Loucy (cell line): ENCODE data around the gene PDZRN3.

Experiments
- H2AFZ ChIP-seq: fragments of 200-600 bp; sonication (generic); 2 replicates; pipeline ENCODE4 v1.6.0; 2016; ENCODE audit warnings: antibody characterized with exemption, mild to moderate bottlenecking, low read length, moderate library complexity
- H3F3A ChIP-seq: fragments of 200-600 bp; 2 replicates; pipeline ENCODE4 v1.6.0; 2016; ENCODE audit warnings: antibody characterized with exemption, low read depth, mild to moderate bottlenecking
- H3K27me3 ChIP-seq: fragments of 200-600 bp; sonication (generic); 2 replicates; pipeline ENCODE4 v1.6.1; 2014; ENCODE audit warnings: low read length, mild to moderate bottlenecking; ENCODE audit not compliant: insufficient read depth, poor library complexity, severe bottlenecking
- H3K36me3 ChIP-seq: fragments of 200-600 bp; sonication (generic); 2 replicates; pipeline ENCODE4 v1.6.1; 2016; ENCODE audit warnings: low read length; ENCODE audit not compliant: insufficient read depth
- H3K4me1 ChIP-seq: fragments of 200-600 bp; sonication (generic); 2 replicates; pipeline ENCODE4 v1.5.1; 2014; ENCODE audit warnings: low read length, mild to moderate bottlenecking; ENCODE audit not compliant: insufficient read depth, poor library complexity, severe bottlenecking
- H3K4me2 ChIP-seq: fragments of 200-600 bp; sonication (generic); 2 replicates; pipeline ENCODE4 v1.6.0; 2014; ENCODE audit warnings: antibody characterized with exemption, low read length, low read depth, mild to moderate bottlenecking; ENCODE audit not compliant: poor library complexity, severe bottlenecking
- H3K4me3 ChIP-seq: fragments of 200-600 bp; sonication (generic); 2 replicates; pipeline ENCODE4 v1.5.1; 2014; ENCODE audit warnings: low read length, mild to moderate bottlenecking, mixed read lengths; ENCODE audit not compliant: poor library complexity, severe bottlenecking
- H3K79me2 ChIP-seq: fragments of 200-600 bp; sonication (generic); 2 replicates; pipeline ENCODE4 v1.6.1; 2014; ENCODE audit warnings: low read length; ENCODE audit not compliant: insufficient read depth
- H3K9ac ChIP-seq: fragments of 200-600 bp; sonication (generic); 2 replicates; pipeline ENCODE4 v1.6.0; 2014; ENCODE audit warnings: mild to moderate bottlenecking, low read depth, low read length, moderate library complexity; ENCODE audit not compliant: poor library complexity, severe bottlenecking
- H3K9me2 ChIP-seq: fragments of 200-600 bp; sonication (generic); replicated peaks from 2 replicates; pipeline ENCODE4 v1.6.1; 2016; ENCODE audit warnings: low read depth, low read length, mixed read lengths
- H3K9me3 ChIP-seq: fragments of 200-600 bp; sonication (generic); 2 replicates; pipeline ENCODE4 v1.6.1; 2014; ENCODE audit warnings: mild to moderate bottlenecking, antibody characterized with exemption, low read length, low read depth; ENCODE audit not compliant: insufficient read depth
- H4K20me1 ChIP-seq: fragments of 200-600 bp; sonication (generic); 2 replicates; pipeline ENCODE4 v1.6.0; 2014; ENCODE audit warnings: antibody characterized with exemption, low read length, mild to moderate bottlenecking; ENCODE audit not compliant: insufficient read depth, poor library complexity, severe bottlenecking
- EZH2phosphoT487 ChIP-seq: fragments of 200-600 bp; IDR thresholded peaks from 2 replicates; pipeline ENCODE4 v1.6.1; 2018; ENCODE audit warnings: antibody characterized with exemption, mild to moderate bottlenecking, moderate library complexity, borderline replicate concordance
- TF ChIP-seq, protein P1 (sequence below): fragments of 200-600 bp; sonication (generic); conservative IDR thresholded peaks from 2 replicates; pipeline ENCODE4 v1.5.1; 2014; ENCODE audit warnings: mild to moderate bottlenecking, antibody characterized with exemption, low read length

Gene PDZRN3

DNA sequence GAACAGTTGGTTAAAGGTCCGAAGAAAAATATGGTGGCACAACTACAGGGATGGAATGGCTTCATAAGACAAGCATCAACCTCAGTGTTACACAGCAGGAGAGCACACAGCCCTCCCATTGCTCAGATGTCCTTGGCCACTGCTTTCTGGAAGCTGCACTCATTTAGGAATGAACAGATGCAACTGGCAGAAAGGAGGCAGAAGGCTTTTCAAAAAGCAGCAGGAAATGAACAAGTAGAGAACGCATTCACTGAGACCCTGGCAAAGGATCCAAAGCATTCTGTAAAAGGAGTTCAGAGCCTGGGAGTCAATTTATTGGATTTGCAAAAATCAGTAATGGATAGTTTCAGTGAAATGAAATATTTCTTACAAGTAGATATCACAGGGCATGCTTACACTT, 101.1 kb downstream of the PDZRN3 start:
- no peak overlapping the region for H2AFZ ChIP-seq
- H3K79me2 ChIP-seq = no peaks in the 10 kb centered on the region
- no peaks in the 10 kb centered on the region for H4K20me1 ChIP-seq
- no peak overlapping the region for H3K4me2 ChIP-seq
- H3K36me3 ChIP-seq = no peaks in the 10 kb centered on the region
- TF ChIP-seq, protein P1, sequence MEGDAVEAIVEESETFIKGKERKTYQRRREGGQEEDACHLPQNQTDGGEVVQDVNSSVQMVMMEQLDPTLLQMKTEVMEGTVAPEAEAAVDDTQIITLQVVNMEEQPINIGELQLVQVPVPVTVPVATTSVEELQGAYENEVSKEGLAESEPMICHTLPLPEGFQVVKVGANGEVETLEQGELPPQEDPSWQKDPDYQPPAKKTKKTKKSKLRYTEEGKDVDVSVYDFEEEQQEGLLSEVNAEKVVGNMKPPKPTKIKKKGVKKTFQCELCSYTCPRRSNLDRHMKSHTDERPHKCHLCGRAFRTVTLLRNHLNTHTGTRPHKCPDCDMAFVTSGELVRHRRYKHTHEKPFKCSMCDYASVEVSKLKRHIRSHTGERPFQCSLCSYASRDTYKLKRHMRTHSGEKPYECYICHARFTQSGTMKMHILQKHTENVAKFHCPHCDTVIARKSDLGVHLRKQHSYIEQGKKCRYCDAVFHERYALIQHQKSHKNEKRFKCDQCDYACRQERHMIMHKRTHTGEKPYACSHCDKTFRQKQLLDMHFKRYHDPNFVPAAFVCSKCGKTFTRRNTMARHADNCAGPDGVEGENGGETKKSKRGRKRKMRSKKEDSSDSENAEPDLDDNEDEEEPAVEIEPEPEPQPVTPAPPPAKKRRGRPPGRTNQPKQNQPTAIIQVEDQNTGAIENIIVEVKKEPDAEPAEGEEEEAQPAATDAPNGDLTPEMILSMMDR = no peak
- TF ChIP-seq EZH2phosphoT487 = no peak
- no peaks in the 10 kb centered on the region for H3F3A ChIP-seq
- no peaks in the 10 kb centered on the region for H3K27me3 ChIP-seq
- no peak overlapping the region for H3K9ac ChIP-seq
- H3K4me1 ChIP-seq = no peaks in the 10 kb centered on the region
- H3K4me3 ChIP-seq = no peak overlapping the region
- H3K9me2 ChIP-seq = no peaks in the 10 kb centered on the region
- H3K9me3 ChIP-seq = no peaks in the 10 kb centered on the region

DNA sequence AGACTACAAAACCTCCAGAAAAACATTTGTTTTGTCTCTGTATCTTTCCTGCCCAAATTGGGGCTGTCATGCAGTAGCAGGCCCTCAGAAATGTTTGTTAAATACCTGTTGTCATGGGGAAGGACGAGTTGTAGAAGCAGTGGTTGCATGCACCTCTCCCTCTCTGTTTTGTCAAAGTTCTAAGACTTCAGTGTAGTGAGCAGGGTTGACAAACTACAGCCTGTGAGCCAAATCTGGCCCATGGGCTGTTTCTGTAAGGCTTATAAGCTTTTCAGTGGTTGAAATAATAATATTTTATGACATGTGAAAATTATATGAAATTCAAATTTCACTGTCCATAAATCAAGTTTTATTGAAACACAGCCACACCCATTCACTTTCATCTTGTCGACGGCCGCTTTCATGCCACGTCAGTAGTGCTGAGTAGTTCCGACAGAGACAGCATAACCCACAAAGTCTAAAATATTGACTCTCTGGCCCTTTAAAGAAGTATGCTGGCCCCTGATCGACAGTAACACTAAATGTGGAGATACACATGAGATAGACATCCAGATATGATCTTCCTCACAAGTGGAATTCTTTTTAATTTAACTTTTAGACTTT, 102.9 kb downstream of the PDZRN3 start:
- Histone ChIP-seq H3K79me2 (no peaks in the 10 kb centered on the region), H3K9ac (no peak overlapping the region), H3K36me3 (no peaks in the 10 kb centered on the region), H3K27me3 (no peaks in the 10 kb centered on the region), H2AFZ (no peak overlapping the region), H4K20me1 (no peaks in the 10 kb centered on the region), H3K9me3 (no peaks in the 10 kb centered on the region), H3K4me2 (no peak overlapping the region), H3K9me2 (no peaks in the 10 kb centered on the region), H3K4me3 (no peak overlapping the region), H3K4me1 (no peaks in the 10 kb centered on the region), H3F3A (no peaks in the 10 kb centered on the region)
- TF ChIP-seq, protein P1 = no peak
- no peak for TF ChIP-seq EZH2phosphoT487

DNA sequence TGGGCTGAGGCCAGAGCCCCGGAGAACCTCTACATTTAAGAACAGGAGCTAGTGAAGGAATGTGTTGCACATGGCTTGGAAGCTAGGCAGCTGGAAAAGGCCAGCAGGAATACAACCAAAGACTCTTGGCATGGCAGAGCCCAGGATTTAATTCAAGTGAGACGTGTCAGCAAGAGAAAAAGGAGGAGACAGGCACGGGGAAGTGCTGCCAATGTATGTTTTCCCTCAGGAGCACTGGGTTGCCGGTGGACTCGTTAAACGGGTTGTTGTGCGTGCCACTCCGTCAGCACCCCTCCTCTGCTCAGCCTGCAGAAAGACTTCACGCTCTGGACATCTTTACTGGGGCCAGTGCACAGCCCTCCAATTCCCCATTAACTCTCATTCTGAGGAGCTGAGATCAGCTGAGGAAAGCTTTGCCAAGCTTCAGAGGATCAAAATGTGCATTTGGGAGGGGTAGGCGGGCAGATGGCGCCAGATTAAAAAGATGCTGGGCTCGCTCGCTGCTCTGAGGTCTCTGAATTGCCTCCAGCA, 103.7 kb downstream of the PDZRN3 start:
- H3K27me3 ChIP-seq = no peaks in the 10 kb centered on the region
- no peaks in the 10 kb centered on the region for H3K4me1 ChIP-seq
- H3K79me2 ChIP-seq = no peaks in the 10 kb centered on the region
- no peaks in the 10 kb centered on the region for H3K9me3 ChIP-seq
- no peaks in the 10 kb centered on the region for H3K36me3 ChIP-seq
- no peak overlapping the region for H2AFZ ChIP-seq
- no peaks in the 10 kb centered on the region for H4K20me1 ChIP-seq
- H3K4me3 ChIP-seq = no peak overlapping the region
- H3K4me2 ChIP-seq = no peak overlapping the region
- no peak for TF ChIP-seq EZH2phosphoT487
- TF ChIP-seq, protein P1 = no peak
- H3K9me2 ChIP-seq = no peaks in the 10 kb centered on the region
- H3F3A ChIP-seq = no peaks in the 10 kb centered on the region
- H3K9ac ChIP-seq = no peak overlapping the region
